OCI-LY7 (cell line): ENCODE measurements around the gene PPARG. TPM values are rescaled to one million over a fixed set of nuclear protein-coding genes. Genes with fewer than 3 reads are reported as not detected.

Experiments
- BruUV-seq: library from RNA; stranded (reverse); fragments of 400-500 nt; replicated peaks from 2 replicates; lab custom pipeline; 2021; lab: Mats Ljungman, UMichigan
- CTCF ChIA-PET: fragments of 300-600 bp; sonication (Branson Sonifier 250); formaldehyde crosslinking; loops from one replicate; lab custom pipeline; 2022; ENCODE audit warnings: antibody characterized with exemption; ENCODE audit not compliant: unreplicated experiment; lab: Charles Lee
- POLR2A ChIA-PET: fragments of 300-600 bp; sonication (Branson Sonifier 250); formaldehyde crosslinking; loops from one replicate; lab custom pipeline; 2022; ENCODE audit warnings: antibody characterized with exemption; lab: Charles Lee
- DNase-seq: peaks from one replicate; pipeline ENCODE4 v3.0.0-alpha.2; 2015; ENCODE audit warnings: low spot score
- H2AFZ ChIP-seq: fragments of 200-600 bp; sonication (generic), shearing (Covaris generic); 2 replicates; pipeline ENCODE4 v1.6.1; 2014; ENCODE audit warnings: mild to moderate bottlenecking, antibody characterized with exemption, low read length, moderate library complexity
- H3K27ac ChIP-seq: fragments of 200-600 bp; sonication (generic); 2 replicates; pipeline ENCODE4 v1.5.1; 2014; ENCODE audit warnings: mixed run types, low read depth, mild to moderate bottlenecking, moderate library complexity, low read length, inconsistent platforms; ENCODE audit not compliant: poor library complexity, severe bottlenecking
- H3K36me3 ChIP-seq: fragments of 200-600 bp; sonication (generic); 2 replicates; pipeline ENCODE4 v1.6.1; 2014; ENCODE audit warnings: mild to moderate bottlenecking, antibody characterized with exemption, low read length, moderate library complexity, mixed read lengths; ENCODE audit not compliant: insufficient read depth
- H3K4me1 ChIP-seq: fragments of 200-600 bp; sonication (generic); 2 replicates; pipeline ENCODE4 v1.5.1; 2014; ENCODE audit warnings: mild to moderate bottlenecking, low read length; ENCODE audit not compliant: insufficient read depth, poor library complexity, severe bottlenecking
- H3K4me2 ChIP-seq: fragments of 200-600 bp; sonication (generic); 2 replicates; pipeline ENCODE4 v1.6.1; 2014; ENCODE audit warnings: mild to moderate bottlenecking, low read length
- H3K4me3 ChIP-seq: fragments of 200-600 bp; sonication (generic); 2 replicates; pipeline ENCODE4 v1.5.1; 2014; ENCODE audit warnings: mild to moderate bottlenecking, low read depth, low read length; ENCODE audit not compliant: poor library complexity, severe bottlenecking
- H3K79me2 ChIP-seq: fragments of 200-600 bp; sonication (generic); 2 replicates; pipeline ENCODE4 v1.6.1; 2016; ENCODE audit warnings: low read depth, mild to moderate bottlenecking, low read length, moderate library complexity, mixed read lengths; ENCODE audit not compliant: insufficient read depth
- H3K9me2 ChIP-seq: fragments of 200-600 bp; sonication (generic); 2 replicates; pipeline ENCODE4 v1.6.1; 2016; ENCODE audit warnings: mild to moderate bottlenecking, low read length, mixed read lengths; ENCODE audit not compliant: insufficient read depth
- H3K9me3 ChIP-seq: fragments of 200-600 bp; sonication (generic); 2 replicates; pipeline ENCODE4 v1.6.1; 2014; ENCODE audit warnings: mild to moderate bottlenecking, mixed run types, low read length, mixed read lengths
- H4K20me1 ChIP-seq: fragments of 200-600 bp; sonication (generic); 2 replicates; pipeline ENCODE4 v1.6.1; 2014; ENCODE audit warnings: mild to moderate bottlenecking, antibody characterized with exemption, low read length, moderate library complexity, mixed read lengths; ENCODE audit not compliant: insufficient read depth
- EZH2phosphoT487 ChIP-seq: fragments of 200-600 bp; sonication (generic); IDR thresholded peaks from 2 replicates; pipeline ENCODE4 v1.6.1; 2018; ENCODE audit warnings: low read depth, borderline replicate concordance, mild to moderate bottlenecking, mixed run types, antibody characterized with exemption, low read length, moderate library complexity, mixed read lengths
- intact Hi-C: fragments of 100-400 bp; cut with micrococcal nuclease; formaldehyde crosslinking; loops from one replicate; pipeline ENCODE4 v1.10.0; 2022; ENCODE audit not compliant: unreplicated experiment
- total RNA-seq, 2 experiments: library from RNA; depleted of rRNA in 1 of 2; stranded (reverse); fragments of >200 nt in 1 of 2; shearing (Covaris generic) in 1 of 2; gene quantifications; 2 replicates each; pipeline ENCODE4 v1.2.3, GENCODE V29; 2014 to 2022
- TF ChIP-seq, protein P1 (sequence below): fragments of 200-600 bp; sonication (generic); conservative IDR thresholded peaks from 2 replicates; pipeline ENCODE4 v1.5.1; 2014; ENCODE audit warnings: mild to moderate bottlenecking, antibody characterized with exemption, low read length, moderate library complexity, mixed read lengths

The PPARG gene
- total RNA-seq, 2 experiments from 2014 or later: not detected

GRCh38 chr3:12392101-12392878, 103.4 kb downstream of the PPARG start:
- intact Hi-C loops: no loop called here
- no peak for DNase-seq
- no peaks in the 10 kb centered on the region for H3K9me2 ChIP-seq
- BruUV-seq: no TSS peak
- H3K4me2 ChIP-seq: no peak overlapping the region
- H3K79me2 ChIP-seq: no peaks in the 10 kb centered on the region
- no peak overlapping the region for H3K27ac ChIP-seq
- no peak for TF ChIP-seq EZH2phosphoT487
- TF ChIP-seq, protein P1, sequence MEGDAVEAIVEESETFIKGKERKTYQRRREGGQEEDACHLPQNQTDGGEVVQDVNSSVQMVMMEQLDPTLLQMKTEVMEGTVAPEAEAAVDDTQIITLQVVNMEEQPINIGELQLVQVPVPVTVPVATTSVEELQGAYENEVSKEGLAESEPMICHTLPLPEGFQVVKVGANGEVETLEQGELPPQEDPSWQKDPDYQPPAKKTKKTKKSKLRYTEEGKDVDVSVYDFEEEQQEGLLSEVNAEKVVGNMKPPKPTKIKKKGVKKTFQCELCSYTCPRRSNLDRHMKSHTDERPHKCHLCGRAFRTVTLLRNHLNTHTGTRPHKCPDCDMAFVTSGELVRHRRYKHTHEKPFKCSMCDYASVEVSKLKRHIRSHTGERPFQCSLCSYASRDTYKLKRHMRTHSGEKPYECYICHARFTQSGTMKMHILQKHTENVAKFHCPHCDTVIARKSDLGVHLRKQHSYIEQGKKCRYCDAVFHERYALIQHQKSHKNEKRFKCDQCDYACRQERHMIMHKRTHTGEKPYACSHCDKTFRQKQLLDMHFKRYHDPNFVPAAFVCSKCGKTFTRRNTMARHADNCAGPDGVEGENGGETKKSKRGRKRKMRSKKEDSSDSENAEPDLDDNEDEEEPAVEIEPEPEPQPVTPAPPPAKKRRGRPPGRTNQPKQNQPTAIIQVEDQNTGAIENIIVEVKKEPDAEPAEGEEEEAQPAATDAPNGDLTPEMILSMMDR: no peak
- no peaks in the 10 kb centered on the region for H3K9me3 ChIP-seq
- ChIA-PET POLR2A (no interaction called here), CTCF (no interaction called here)
- no peaks in the 10 kb centered on the region for H3K36me3 ChIP-seq
- no peaks in the 10 kb centered on the region for H4K20me1 ChIP-seq
- H2AFZ ChIP-seq: no peak overlapping the region
- no peak overlapping the region for H3K4me3 ChIP-seq
- no peaks in the 10 kb centered on the region for H3K4me1 ChIP-seq

- DNase-seq: no peak
- H4K20me1 ChIP-seq: no peaks in the 10 kb centered on the region
- no peak overlapping the region for H3K4me2 ChIP-seq
- H3K36me3 ChIP-seq: no peaks in the 10 kb centered on the region
- ChIA-PET CTCF (no interaction called here), POLR2A (no interaction called here)
- H3K4me3 ChIP-seq: no peak overlapping the region
- H3K4me1 ChIP-seq: no peaks in the 10 kb centered on the region
- TF ChIP-seq, protein P1: no peak
- no peak for TF ChIP-seq EZH2phosphoT487
- H3K27ac ChIP-seq: no peak overlapping the region
- H3K9me3 ChIP-seq: no peaks in the 10 kb centered on the region
- intact Hi-C loops: no loop called here
- BruUV-seq: no TSS peak
- H2AFZ ChIP-seq: no peak overlapping the region
- no peaks in the 10 kb centered on the region for H3K79me2 ChIP-seq
- no peaks in the 10 kb centered on the region for H3K9me2 ChIP-seq
Measured at GRCh38 chr3:12393894-12394293, 105.0 kb downstream of the PPARG start.

- intact Hi-C loops: no loop called here
- Histone ChIP-seq H3K36me3 (no peaks in the 10 kb centered on the region), H3K4me1 (no peaks in the 10 kb centered on the region), H4K20me1 (no peaks in the 10 kb centered on the region), H3K9me2 (no peaks in the 10 kb centered on the region), H3K4me2 (no peak overlapping the region), H3K79me2 (no peaks in the 10 kb centered on the region), H2AFZ (no peak overlapping the region), H3K4me3 (no peak overlapping the region), H3K27ac (no peak overlapping the region), H3K9me3 (no peaks in the 10 kb centered on the region)
- POLR2A ChIA-PET: no interaction called here
- TF ChIP-seq EZH2phosphoT487: no peak
- TF ChIP-seq, protein P1: no peak
- CTCF ChIA-PET: no interaction called here
- no peak for DNase-seq
- BruUV-seq: no TSS peak
Measured at GRCh38 chr3:12394569-12395271, 105.8 kb downstream of the PPARG start.
